Bronchial epithelial cell (primary cell): ENCODE measurements around the gene ZSCAN1. TPM values are rescaled to one million over a fixed set of nuclear protein-coding genes. Genes with fewer than 3 reads are reported as not detected.

Experiments used
- DNase-seq: peaks from one replicate; pipeline ENCODE4 v3.0.0-alpha.2; 2010; ENCODE audit warnings: low read depth
- FAIRE-seq: peaks from 2 replicates; lab custom pipeline; 2011; peaks lifted over from hg19 to GRCh38; lab: Jason Lieb, UNC
- H3K27me3 ChIP-seq: 2 replicates; pipeline ENCODE4 v1.5.1; 2011; ENCODE audit warnings: low read length; ENCODE audit not compliant: control insufficient read depth, insufficient read depth
- H3K36me3 ChIP-seq: 2 replicates; pipeline ENCODE4 v1.5.1; 2011; ENCODE audit warnings: low read length; ENCODE audit not compliant: control insufficient read depth, insufficient read depth
- H3K4me3 ChIP-seq: 2 replicates; pipeline ENCODE4 v1.5.1; 2011; ENCODE audit warnings: mild to moderate bottlenecking, low read depth, low read length, control low read depth
- CTCF ChIP-seq: IDR thresholded peaks from 2 replicates; pipeline ENCODE4 v1.5.1; 2011; ENCODE audit warnings: mild to moderate bottlenecking, moderate library complexity, low read length, control low read depth, inconsistent platforms; ENCODE audit not compliant: insufficient read depth, severe bottlenecking
- total RNA-seq: library from RNA; depleted of rRNA; stranded (reverse); fragments of >200 nt; gene quantifications from 2 replicates; pipeline ENCODE4 v1.2.1, GENCODE V29; 2014

ZSCAN1 gene
- total RNA-seq, 1 donor from 2014 or later: under 0.01 TPM

GRCh38 chr19:58059003-58059670 lies 25.3 kb downstream of the ZSCAN1 start, which contains the start of gene ZNF135:
ZNF135 (plus strand) TSS chr19:58059282; CDS start chr19:58060003, 721 bp downstream.
- no peak for TF ChIP-seq CTCF
- FAIRE-seq: no peak
- Histone ChIP-seq H3K27me3 (no peaks in the 10 kb centered on the region), H3K4me3 (peak within 1 kb of the TSS; percentile 52), H3K36me3 (no peaks in the 10 kb centered on the region)
- peak; percentile 51 for DNase-seq

- FAIRE-seq: no peak
- peak overlapping the region; percentile 52 for H3K4me3 ChIP-seq
- no peaks in the 10 kb centered on the region for H3K27me3 ChIP-seq
- peak; percentile 2 for DNase-seq
- H3K36me3 ChIP-seq: no peaks in the 10 kb centered on the region
- no peak for TF ChIP-seq CTCF
Measured at GRCh38 chr19:58059671-58060078, 25.9 kb downstream of the ZSCAN1 start.

- no peak for TF ChIP-seq CTCF
- DNase-seq (no peak), FAIRE-seq (no peak)
- Histone ChIP-seq H3K4me3 (no peak overlapping the region), H3K27me3 (no peaks in the 10 kb centered on the region), H3K36me3 (no peaks in the 10 kb centered on the region)
Measured at GRCh38 chr19:58060231-58060630, 26.4 kb downstream of the ZSCAN1 start.

- Histone ChIP-seq H3K27me3 (no peaks in the 10 kb centered on the region), H3K4me3 (no peak overlapping the region), H3K36me3 (no peaks in the 10 kb centered on the region)
- FAIRE-seq (no peak), DNase-seq (no peak)
- TF ChIP-seq CTCF: no peak
Measured at GRCh38 chr19:58063712-58064111, 29.9 kb downstream of the ZSCAN1 start.

- DNase-seq (no peak), FAIRE-seq (peak; percentile 97)
- TF ChIP-seq CTCF: no peak
- no peak overlapping the region for H3K4me3 ChIP-seq
- H3K36me3 ChIP-seq: no peaks in the 10 kb centered on the region
- no peaks in the 10 kb centered on the region for H3K27me3 ChIP-seq
Measured at GRCh38 chr19:58067240-58067912, 33.6 kb downstream of the ZSCAN1 start.
